ENCODE data around the gene FGB. TPM values are rescaled to one million over a fixed set of nuclear protein-coding genes. Genes with fewer than 3 reads are reported as not detected.
A peak's percentile ranks its signal among the peaks of the same experiment; 100 is the strongest.

The FGB gene
- total and polyA plus RNA-seq, 2 of the 13 experiments (the other 11 are each of a cell fraction or from before 2014, with no cell fraction given), result 226 to 784 TPM

DNA sequence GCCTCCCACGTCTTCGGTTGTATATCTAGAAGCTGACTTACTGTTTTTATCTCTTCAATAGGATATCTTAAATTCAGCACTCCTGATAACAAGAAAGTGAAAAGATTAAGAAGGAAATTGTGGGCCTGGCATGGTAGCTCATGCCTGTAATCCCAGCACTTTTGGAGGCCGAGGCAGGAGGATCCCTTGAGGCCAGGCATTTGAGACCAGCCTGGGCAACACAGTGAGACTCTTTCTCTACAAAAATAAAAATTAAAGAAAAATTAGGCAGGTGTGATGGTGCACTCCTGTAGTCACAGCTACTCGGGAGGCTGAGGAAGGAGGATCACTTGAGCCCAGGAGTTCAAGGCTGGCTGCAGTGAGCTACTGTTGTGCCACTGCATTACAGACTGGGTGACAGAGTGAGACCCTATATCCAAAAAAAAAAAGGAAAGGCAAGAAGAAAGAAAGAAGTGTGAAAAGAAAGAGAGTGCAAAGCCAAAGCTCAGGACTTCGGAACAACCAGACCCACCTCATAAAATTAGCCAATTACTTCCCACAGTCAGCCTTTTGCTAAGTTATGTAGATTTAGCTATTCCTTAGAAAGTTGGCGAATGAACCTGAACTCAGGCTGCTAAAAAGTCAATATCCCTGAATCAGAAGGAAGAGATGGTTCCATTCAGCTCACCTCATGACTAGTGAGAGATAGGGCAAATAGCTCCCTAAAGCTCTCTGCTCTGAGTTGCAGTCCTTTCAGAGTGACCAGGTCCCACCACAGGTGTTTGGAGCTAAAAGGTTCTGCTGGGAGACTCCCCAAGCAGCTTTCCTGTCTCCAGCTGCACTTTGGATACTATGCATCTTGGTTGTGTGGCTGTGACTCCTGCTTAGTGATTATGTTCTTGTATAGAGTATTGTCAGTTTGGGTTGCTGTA is 40.5 kb downstream of the FGB start:
- ATAC-seq (peak; percentile 59), FAIRE-seq (no peak), DNase-seq (ENCODE audit: low spot score) (no peak)
- H3K4me2 ChIP-seq (ENCODE audit: low read depth, low read length), result no peak overlapping the region
- peaks cover 8% of the 10 kb centered on the region for H3K79me2 ChIP-seq (ENCODE audit: insufficient read depth, low read length)
- H3K36me3 ChIP-seq (replicated peaks in 1 of 2; ENCODE audit: control insufficient read depth in 1 of 2, insufficient read depth in 2 of 2, low read length in 2 of 2), result peaks cover 0 to 30% of the 10 kb centered on the region in 2 experiments; a peak in 3 of 5 replicates
- H3K9ac ChIP-seq (ENCODE audit: insufficient read depth, low read depth, low read length), result no peak overlapping the region
- no peaks in the 10 kb centered on the region for H3K9me3 ChIP-seq (ENCODE audit: low read length)
- ChIA-PET CTCF (ENCODE audit: low intra/inter-chr PET ratio, low total read pairs) (no interaction called here), POLR2A (interaction anchor here (0.9 to 15.2 kb wide), 9 partner anchors 9 to 43 kb away, joined by 3 to 468 read pairs (median 18); partner anchors contain the start of genes FGA, FGB and FGG)
- in situ Hi-C loops (cut with HindIII; ENCODE audit: extremely low pct_ligation_motif_present, low pct_unique_long_range_greater_than_20kb) (no loop called here), intact Hi-C loops (cut with micrococcal nuclease; ENCODE audit: unreplicated experiment) (no loop called here)
- no peaks in the 10 kb centered on the region; the same call in 1 of the 2 replicates for H4K20me1 ChIP-seq (ENCODE audit: insufficient read depth, low read length)
- BruUV-seq (replicated peaks), result no TSS peak
- H3K27me3 ChIP-seq (ENCODE audit: control insufficient read depth in 1 of 2, insufficient read depth in 2 of 2, low read length in 2 of 2), result no peaks in the 10 kb centered on the region
- H2AFZ ChIP-seq (ENCODE audit: low read length), result no peak overlapping the region
- WGBS (ENCODE audit: low lambda C conversion rate), result 97% methylated on average over 6 of the region's 6 CpGs
- peaks cover 89% of the 10 kb centered on the region for H3K4me1 ChIP-seq (ENCODE audit: insufficient read depth, low read length)
- peak overlapping the region; percentile 42 for H3K27ac ChIP-seq (ENCODE audit: extremely low read length, insufficient read depth, low read length)
- no peak overlapping the region for H3K4me3 ChIP-seq (replicated peaks in 1 of 3; ENCODE audit: insufficient read depth in 1 of 3, low read depth in 2 of 3, low read length in 3 of 3)
- TF ChIP-seq HMGXB4 (CRISPR knock-in tag; IDR thresholded peaks at IDR 0.05; ENCODE audit: borderline replicate concordance in 1 of 2, low read depth in 1 of 2), result 0 out of 4 replicates have a peak, but pooled peaks of 1 of the 2 experiments have one; percentile 22
- no peak for TF ChIP-seq FOXC1 (CRISPR knock-in tag; IDR thresholded peaks at IDR 0.05; ENCODE audit: borderline replicate concordance)
- TF ChIP-seq MAF1 (CRISPR knock-in tag; IDR thresholded peaks at IDR 0.05; ENCODE audit: borderline replicate concordance), result 0 out of 2 replicates have a peak, but pooled peaks have one; percentile 22
- TF ChIP-seq IKZF5 (CRISPR knock-in tag; IDR thresholded peaks at IDR 0.05), result no peak
- TF ChIP-seq ZEB1 (IDR thresholded peaks at IDR 0.05; ENCODE audit: insufficient replicate concordance, low read depth), result no peak
- TF ChIP-seq ZNF160 (CRISPR knock-in tag; IDR thresholded peaks at IDR 0.05), result 0 out of 2 replicates have a peak, but pooled peaks have one; percentile 8
- no peak for TF ChIP-seq ZNF674 (CRISPR knock-in tag; IDR thresholded peaks at IDR 0.05; ENCODE audit: low read depth)
- no peak for TF ChIP-seq ZNF224 (CRISPR knock-in tag; IDR thresholded peaks at IDR 0.05)
- peak; percentile 44 for TF ChIP-seq ZMYM4 (CRISPR knock-in tag; IDR thresholded peaks at IDR 0.05)
- no peak for TF ChIP-seq NFE2L2 (IDR thresholded peaks at IDR 0.05; ENCODE audit: low read length)
- no peak for TF ChIP-seq ZNF768 (CRISPR knock-in tag; IDR thresholded peaks at IDR 0.05)
- no peak for TF ChIP-seq HHEX (CRISPR knock-in tag; IDR thresholded peaks at IDR 0.05)
- TF ChIP-seq, protein P1, sequence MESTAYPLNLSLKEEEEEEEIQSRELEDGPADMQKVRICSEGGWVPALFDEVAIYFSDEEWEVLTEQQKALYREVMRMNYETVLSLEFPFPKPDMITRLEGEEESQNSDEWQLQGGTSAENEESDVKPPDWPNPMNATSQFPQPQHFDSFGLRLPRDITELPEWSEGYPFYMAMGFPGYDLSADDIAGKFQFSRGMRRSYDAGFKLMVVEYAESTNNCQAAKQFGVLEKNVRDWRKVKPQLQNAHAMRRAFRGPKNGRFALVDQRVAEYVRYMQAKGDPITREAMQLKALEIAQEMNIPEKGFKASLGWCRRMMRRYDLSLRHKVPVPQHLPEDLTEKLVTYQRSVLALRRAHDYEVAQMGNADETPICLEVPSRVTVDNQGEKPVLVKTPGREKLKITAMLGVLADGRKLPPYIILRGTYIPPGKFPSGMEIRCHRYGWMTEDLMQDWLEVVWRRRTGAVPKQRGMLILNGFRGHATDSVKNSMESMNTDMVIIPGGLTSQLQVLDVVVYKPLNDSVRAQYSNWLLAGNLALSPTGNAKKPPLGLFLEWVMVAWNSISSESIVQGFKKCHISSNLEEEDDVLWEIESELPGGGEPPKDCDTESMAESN (CRISPR knock-in tag; conservative IDR thresholded peaks at IDR 0.05), result peak; percentile 8; the same call in 1 of the 2 replicates
- TF ChIP-seq SOX6 (IDR thresholded peaks at IDR 0.05), result no peak
- peak; percentile 20; the same call in 1 of the 2 replicates for TF ChIP-seq SOX6 (CRISPR knock-in tag; IDR thresholded peaks at IDR 0.05)
- peak; percentile 99 for TF ChIP-seq RBM22 (optimal IDR thresholded peaks at IDR 0.05; ENCODE audit: low read length)
- TF ChIP-seq ZNF749 (CRISPR knock-in tag; IDR thresholded peaks at IDR 0.05; ENCODE audit: borderline replicate concordance), result peak; percentile 61; the same call in 1 of the 2 replicates
- no peak for TF ChIP-seq ELF1 (CRISPR knock-in tag; IDR thresholded peaks at IDR 0.05)
- no peak for TF ChIP-seq ZFP62 (CRISPR knock-in tag; IDR thresholded peaks at IDR 0.05)
